ENCODE results near the gene INPP5A.

DNA sequence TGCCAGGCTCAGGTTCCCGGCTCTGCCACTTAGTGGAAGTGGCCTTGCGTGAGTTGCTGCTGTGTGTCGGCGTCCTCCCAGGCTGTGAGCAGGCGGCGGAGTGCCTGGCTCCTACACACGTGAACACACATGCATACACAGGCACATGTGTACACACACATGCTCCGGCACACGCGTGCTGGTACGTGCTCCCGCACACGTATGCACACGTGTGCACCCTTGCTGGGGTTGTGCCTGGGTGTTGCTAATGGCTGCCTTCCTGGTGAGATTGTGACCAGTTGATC is 107.6 kb downstream of the INPP5A start:
- TF ChIP-seq, protein P1, sequence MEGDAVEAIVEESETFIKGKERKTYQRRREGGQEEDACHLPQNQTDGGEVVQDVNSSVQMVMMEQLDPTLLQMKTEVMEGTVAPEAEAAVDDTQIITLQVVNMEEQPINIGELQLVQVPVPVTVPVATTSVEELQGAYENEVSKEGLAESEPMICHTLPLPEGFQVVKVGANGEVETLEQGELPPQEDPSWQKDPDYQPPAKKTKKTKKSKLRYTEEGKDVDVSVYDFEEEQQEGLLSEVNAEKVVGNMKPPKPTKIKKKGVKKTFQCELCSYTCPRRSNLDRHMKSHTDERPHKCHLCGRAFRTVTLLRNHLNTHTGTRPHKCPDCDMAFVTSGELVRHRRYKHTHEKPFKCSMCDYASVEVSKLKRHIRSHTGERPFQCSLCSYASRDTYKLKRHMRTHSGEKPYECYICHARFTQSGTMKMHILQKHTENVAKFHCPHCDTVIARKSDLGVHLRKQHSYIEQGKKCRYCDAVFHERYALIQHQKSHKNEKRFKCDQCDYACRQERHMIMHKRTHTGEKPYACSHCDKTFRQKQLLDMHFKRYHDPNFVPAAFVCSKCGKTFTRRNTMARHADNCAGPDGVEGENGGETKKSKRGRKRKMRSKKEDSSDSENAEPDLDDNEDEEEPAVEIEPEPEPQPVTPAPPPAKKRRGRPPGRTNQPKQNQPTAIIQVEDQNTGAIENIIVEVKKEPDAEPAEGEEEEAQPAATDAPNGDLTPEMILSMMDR (IDR thresholded peaks at IDR 0.05), result no peak
- no peak for TF ChIP-seq POLR2A (IDR thresholded peaks at IDR 0.05)
